Testis (tissue), 2 donors: ENCODE measurements around the gene NPHP4.

Source experiments
- CTCF ChIP-seq, 3 experiments: fragments of 450-650 bp in 2 of 3; fragments of 200-600 bp in 1 of 3; sonication (generic) in 1 of 3; IDR thresholded peaks; one replicate each; pipeline ENCODE4 v1.5.1; 2016 to 2019; ENCODE audit warnings: antibody characterized with exemption in 3 of 3, mild to moderate bottlenecking in 2 of 3, moderate library complexity in 1 of 3
- POLR2A ChIP-seq: fragments of 450-650 bp; IDR thresholded peaks from one replicate; pipeline ENCODE4 v1.6.1; 2017; ENCODE audit warnings: antibody characterized with exemption, mild to moderate bottlenecking, moderate library complexity

DNA sequence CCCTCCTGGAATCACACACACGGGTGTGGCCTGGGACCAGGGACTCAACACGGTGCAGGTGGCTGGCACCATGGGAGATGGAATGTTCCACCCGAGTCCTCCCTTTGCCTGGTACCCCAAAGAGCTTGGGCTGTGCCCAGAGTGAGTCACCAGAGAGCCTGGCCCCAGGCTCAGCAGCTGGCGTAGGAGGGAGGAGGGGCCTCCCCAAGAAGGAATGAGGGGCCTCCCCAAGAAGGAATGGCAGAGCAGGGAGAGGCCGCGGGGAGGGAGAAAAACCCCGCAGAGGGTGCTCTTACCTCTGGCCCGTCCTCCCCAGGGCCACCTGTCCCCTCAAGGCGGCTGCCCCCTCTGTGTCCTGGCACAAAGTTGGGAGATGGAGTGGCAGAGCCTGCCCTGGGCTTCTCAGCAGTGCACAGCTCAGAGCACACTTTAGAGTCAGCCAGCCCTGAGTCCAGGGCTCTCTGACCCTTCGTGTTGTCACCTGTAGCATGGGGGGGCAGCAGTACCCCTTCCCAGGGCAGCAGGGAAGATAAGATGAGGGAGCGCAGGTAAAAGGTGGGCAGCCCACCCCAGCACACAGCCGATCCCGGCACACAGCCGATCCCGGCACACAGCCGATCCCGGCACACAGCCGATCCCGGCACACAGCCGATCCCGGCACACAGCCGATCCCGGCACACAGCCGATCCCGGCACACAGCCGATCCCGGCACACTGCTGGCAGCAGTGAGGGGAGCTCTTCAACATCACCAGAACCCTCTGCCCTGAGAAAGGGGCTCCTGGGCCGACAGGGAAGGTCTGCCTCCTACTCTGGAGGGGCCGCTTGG is 33.3 kb upstream of the NPHP4 start:
- TF ChIP-seq CTCF (IDR thresholded peaks at IDR 0.05) (no peak), POLR2A (no peak)
